ENCODE results near the gene WDR1.
A peak's percentile ranks its signal among the peaks of the same experiment; 100 is the strongest.

The WDR1 gene

GRCh38 chr4:10087152-10087791, 29.3 kb downstream of the WDR1 start:
- H3K18ac ChIP-seq (ENCODE audit: low read length): peak overlapping the region; percentile 22
- H4K8ac ChIP-seq (ENCODE audit: low read depth, low read length): no peak overlapping the region
- no peak overlapping the region for H2BK5ac ChIP-seq (ENCODE audit: low read depth, low read length, poor library complexity)
- H3K4me3 ChIP-seq (ENCODE audit: low read depth, low read length): no peak overlapping the region
- peaks cover 3% of the 10 kb centered on the region for H3K9me3 ChIP-seq (ENCODE audit: insufficient read depth, low read depth, low read length)
- H2AK5ac ChIP-seq (ENCODE audit: low read length): no peak overlapping the region
- no peak overlapping the region for H2BK120ac ChIP-seq (ENCODE audit: insufficient read depth, low read length, poor library complexity)
- H4K91ac ChIP-seq (ENCODE audit: low read depth, low read length): no peak overlapping the region
- no CpG with 5 or more reads among the region's 12 CpGs for WGBS (ENCODE audit: extremely low coverage, insufficient coverage, insufficient read length)
- H3K4me2 ChIP-seq (ENCODE audit: low read length): no peak overlapping the region
- no peak overlapping the region for H3K23ac ChIP-seq (ENCODE audit: low read length)
- no peak overlapping the region for H3K4ac ChIP-seq (ENCODE audit: low read depth, low read length)
- no peak overlapping the region for H2BK12ac ChIP-seq (ENCODE audit: low read length)
- H4K12ac ChIP-seq (ENCODE audit: low read depth, low read length): no peak overlapping the region
- H3K36me3 ChIP-seq (ENCODE audit: control insufficient read depth in 1 of 2, insufficient read depth in 2 of 2, low read length in 2 of 2): peaks cover 96 to 99% of the 10 kb centered on the region in 2 experiments
- peaks cover 1% of the 10 kb centered on the region for H3K79me2 ChIP-seq (ENCODE audit: control insufficient read depth, insufficient read depth, low read length, poor library complexity)
- H3K79me1 ChIP-seq (ENCODE audit: low read length): no peaks in the 10 kb centered on the region
- no peak overlapping the region for H2AFZ ChIP-seq (ENCODE audit: insufficient read depth, low read length, poor library complexity)
- no peaks in the 10 kb centered on the region for H3K27me3 ChIP-seq (ENCODE audit: insufficient read depth, low read length)
- H3K4me1 ChIP-seq (ENCODE audit: control insufficient read depth in 1 of 2, insufficient read depth in 2 of 2, low read length in 2 of 2): peaks cover 0 to 5% of the 10 kb centered on the region in 2 experiments
- H3K14ac ChIP-seq (ENCODE audit: low read length): no peak overlapping the region
- no peak overlapping the region for H3K27ac ChIP-seq (ENCODE audit: low read depth, low read length)
- DNase-seq: no peak
- no peak overlapping the region for H3K9ac ChIP-seq (ENCODE audit: low read length)

GRCh38 chr4:10086506-10087120, 30.0 kb downstream of the WDR1 start:
- Histone ChIP-seq H2BK12ac (ENCODE audit: low read length) (no peak overlapping the region), H3K4me1 (ENCODE audit: control insufficient read depth in 1 of 2, insufficient read depth in 2 of 2, low read length in 2 of 2) (peaks cover 0 to under 1% of the 10 kb centered on the region in 2 experiments), H3K4ac (ENCODE audit: low read depth, low read length) (no peak overlapping the region), H2AK5ac (ENCODE audit: low read length) (no peak overlapping the region), H3K4me2 (ENCODE audit: low read length) (no peak overlapping the region), H2BK120ac (ENCODE audit: insufficient read depth, low read length, poor library complexity) (no peak overlapping the region), H3K9ac (ENCODE audit: low read length) (no peak overlapping the region), H3K79me1 (ENCODE audit: low read length) (no peaks in the 10 kb centered on the region), H3K36me3 (ENCODE audit: control insufficient read depth in 1 of 2, insufficient read depth in 2 of 2, low read length in 2 of 2) (peaks cover 95 to 99% of the 10 kb centered on the region in 2 experiments), H4K8ac (ENCODE audit: low read depth, low read length) (no peak overlapping the region), H3K27me3 (ENCODE audit: insufficient read depth, low read length) (no peaks in the 10 kb centered on the region), H3K18ac (ENCODE audit: low read length) (no peak overlapping the region), H2AFZ (ENCODE audit: insufficient read depth, low read length, poor library complexity) (no peak overlapping the region), H3K79me2 (ENCODE audit: control insufficient read depth, insufficient read depth, low read length, poor library complexity) (no peaks in the 10 kb centered on the region), H3K4me3 (ENCODE audit: low read depth, low read length) (no peak overlapping the region), H3K27ac (ENCODE audit: low read depth, low read length) (no peak overlapping the region), H3K23ac (ENCODE audit: low read length) (no peak overlapping the region), H4K12ac (ENCODE audit: low read depth, low read length) (no peak overlapping the region), H3K14ac (ENCODE audit: low read length) (no peak overlapping the region), H3K9me3 (ENCODE audit: insufficient read depth, low read depth, low read length) (peaks cover 2% of the 10 kb centered on the region), H2BK5ac (ENCODE audit: low read depth, low read length, poor library complexity) (no peak overlapping the region), H4K91ac (ENCODE audit: low read depth, low read length) (no peak overlapping the region)
- no CpG with 5 or more reads among the region's 13 CpGs for WGBS (ENCODE audit: extremely low coverage, insufficient coverage, insufficient read length)
- no peak for DNase-seq

- no peak overlapping the region for H4K91ac ChIP-seq (ENCODE audit: low read depth, low read length)
- no peaks in the 10 kb centered on the region for H3K79me1 ChIP-seq (ENCODE audit: low read length)
- H3K4me3 ChIP-seq (ENCODE audit: low read depth, low read length): no peak overlapping the region
- no peak overlapping the region for H3K4ac ChIP-seq (ENCODE audit: low read depth, low read length)
- H3K36me3 ChIP-seq (ENCODE audit: control insufficient read depth in 1 of 2, insufficient read depth in 2 of 2, low read length in 2 of 2): peaks cover 92 to 97% of the 10 kb centered on the region in 2 experiments
- no peak overlapping the region for H3K4me2 ChIP-seq (ENCODE audit: low read length)
- H3K18ac ChIP-seq (ENCODE audit: low read length): no peak overlapping the region
- no peak overlapping the region for H3K27ac ChIP-seq (ENCODE audit: low read depth, low read length)
- no peak overlapping the region for H3K23ac ChIP-seq (ENCODE audit: low read length)
- no peak overlapping the region for H2BK12ac ChIP-seq (ENCODE audit: low read length)
- H2BK5ac ChIP-seq (ENCODE audit: low read depth, low read length, poor library complexity): no peak overlapping the region
- H3K9ac ChIP-seq (ENCODE audit: low read length): no peak overlapping the region
- H2AFZ ChIP-seq (ENCODE audit: insufficient read depth, low read length, poor library complexity): no peak overlapping the region
- no peak overlapping the region for H4K8ac ChIP-seq (ENCODE audit: low read depth, low read length)
- H3K9me3 ChIP-seq (ENCODE audit: insufficient read depth, low read depth, low read length): no peaks in the 10 kb centered on the region
- H3K14ac ChIP-seq (ENCODE audit: low read length): no peak overlapping the region
- no peaks in the 10 kb centered on the region for H3K4me1 ChIP-seq (ENCODE audit: control insufficient read depth in 1 of 2, insufficient read depth in 2 of 2, low read length in 2 of 2)
- H2BK120ac ChIP-seq (ENCODE audit: insufficient read depth, low read length, poor library complexity): no peak overlapping the region
- DNase-seq: no peak
- H3K27me3 ChIP-seq (ENCODE audit: insufficient read depth, low read length): no peaks in the 10 kb centered on the region
- no peak overlapping the region for H4K12ac ChIP-seq (ENCODE audit: low read depth, low read length)
- no CpG with 5 or more reads among the region's 23 CpGs for WGBS (ENCODE audit: extremely low coverage, insufficient coverage, insufficient read length)
- H3K79me2 ChIP-seq (ENCODE audit: control insufficient read depth, insufficient read depth, low read length, poor library complexity): no peaks in the 10 kb centered on the region
- no peak overlapping the region for H2AK5ac ChIP-seq (ENCODE audit: low read length)
Observed at GRCh38 chr4:10085828-10086505, 30.6 kb downstream of the WDR1 start.

- H3K4me3 ChIP-seq (ENCODE audit: low read depth, low read length): no peak overlapping the region
- H3K27me3 ChIP-seq (ENCODE audit: insufficient read depth, low read length): no peaks in the 10 kb centered on the region
- H3K23ac ChIP-seq (ENCODE audit: low read length): no peak overlapping the region
- H3K18ac ChIP-seq (ENCODE audit: low read length): no peak overlapping the region
- H3K27ac ChIP-seq (ENCODE audit: low read depth, low read length): no peak overlapping the region
- H3K4ac ChIP-seq (ENCODE audit: low read depth, low read length): no peak overlapping the region
- H4K8ac ChIP-seq (ENCODE audit: low read depth, low read length): no peak overlapping the region
- H4K91ac ChIP-seq (ENCODE audit: low read depth, low read length): no peak overlapping the region
- no CpG with 5 or more reads among the region's 11 CpGs for WGBS (ENCODE audit: extremely low coverage, insufficient coverage, insufficient read length)
- H3K9ac ChIP-seq (ENCODE audit: low read length): no peak overlapping the region
- no peak for DNase-seq
- no peaks in the 10 kb centered on the region for H3K9me3 ChIP-seq (ENCODE audit: insufficient read depth, low read depth, low read length)
- H2AK5ac ChIP-seq (ENCODE audit: low read length): no peak overlapping the region
- H3K4me1 ChIP-seq (ENCODE audit: control insufficient read depth in 1 of 2, insufficient read depth in 2 of 2, low read length in 2 of 2): no peaks in the 10 kb centered on the region
- H2AFZ ChIP-seq (ENCODE audit: insufficient read depth, low read length, poor library complexity): no peak overlapping the region
- H2BK5ac ChIP-seq (ENCODE audit: low read depth, low read length, poor library complexity): no peak overlapping the region
- H4K12ac ChIP-seq (ENCODE audit: low read depth, low read length): no peak overlapping the region
- H3K79me2 ChIP-seq (ENCODE audit: control insufficient read depth, insufficient read depth, low read length, poor library complexity): no peaks in the 10 kb centered on the region
- H3K36me3 ChIP-seq (ENCODE audit: control insufficient read depth in 1 of 2, insufficient read depth in 2 of 2, low read length in 2 of 2): peaks cover 92 to 97% of the 10 kb centered on the region in 2 experiments
- H3K4me2 ChIP-seq (ENCODE audit: low read length): no peak overlapping the region
- no peak overlapping the region for H3K14ac ChIP-seq (ENCODE audit: low read length)
- no peak overlapping the region for H2BK120ac ChIP-seq (ENCODE audit: insufficient read depth, low read length, poor library complexity)
- no peak overlapping the region for H2BK12ac ChIP-seq (ENCODE audit: low read length)
- H3K79me1 ChIP-seq (ENCODE audit: low read length): no peaks in the 10 kb centered on the region
Observed at GRCh38 chr4:10085386-10085785, 31.2 kb downstream of the WDR1 start.
